ENCODE results near the gene RPS21. TPM values are rescaled to one million over a fixed set of nuclear protein-coding genes. Genes with fewer than 3 reads are reported as not detected.
A peak's percentile ranks its signal among the peaks of the same experiment; 100 is the strongest.

Gene RPS21
- total and polyA plus RNA-seq, 8 donors, result 239 to 7,615 (median 2,549) TPM

GRCh38 chr20:62355516-62355877 lies 31.4 kb upstream of the RPS21 start:
- Histone ChIP-seq H3K36me3 (peaks cover 17 to 24% (median 23%) of the 10 kb centered on the region in 4 donors), H3K9me3 (no peaks in the 10 kb centered on the region), H3K4me3 (peak overlapping the region in 2 of 4 donors; percentile 15 to 28), H3K27me3 (peaks cover 0 to 3% (median 0%) of the 10 kb centered on the region in 3 donors), H3K27ac (peak overlapping the region; percentile 41 to 91 (median 86)), H3K4me1 (peaks cover 62 to 87% (median 72%) of the 10 kb centered on the region in 4 donors)
- intact Hi-C loops (cut with DNase I; ENCODE audit: low total_unique reads), result no loop called here
- TF ChIP-seq POLR2AphosphoS5 (IDR thresholded peaks at IDR 0.05) (no peak), EP300 (IDR thresholded peaks at IDR 0.05) (no peak), CTCF (IDR thresholded peaks at IDR 0.05) (no peak), POLR2A (IDR thresholded peaks at IDR 0.05) (no peak)
- WGBS, 5 donors, result 15 to 43% (median 34%) methylated on average over 4 to 11 of the region's 11 CpGs
- peak in 1 of 2 donors; percentile 88 for DNase-seq

GRCh38 chr20:62355878-62356588 lies 30.9 kb upstream of the RPS21 start:
- H3K27me3 ChIP-seq, result peaks cover 0 to 3% (median 0%) of the 10 kb centered on the region in 3 donors
- H3K4me1 ChIP-seq, result peaks cover 63 to 87% (median 75%) of the 10 kb centered on the region in 4 donors

GRCh38 chr20:62356589-62357186 lies 30.2 kb upstream of the RPS21 start:
- H3K36me3 ChIP-seq, result peaks cover 6 to 16% (median 12%) of the 10 kb centered on the region in 4 donors
- 51 to 75% (median 72%) methylated on average over 14 to 17 of the region's 17 CpGs for WGBS, 5 donors
- peak overlapping the region; percentile 63 to 91 (median 86) for H3K27ac ChIP-seq
- TF ChIP-seq POLR2A (IDR thresholded peaks at IDR 0.05) (no peak), CTCF (IDR thresholded peaks at IDR 0.05) (no peak), EP300 (IDR thresholded peaks at IDR 0.05) (no peak), POLR2AphosphoS5 (IDR thresholded peaks at IDR 0.05) (no peak)
- DNase-seq, result peak in 1 of 2 donors; percentile 25
- H3K4me3 ChIP-seq, result peak overlapping the region in 3 of 4 donors; percentile 9 to 28 (median 20)
- peaks cover 70 to 93% (median 82%) of the 10 kb centered on the region in 4 donors for H3K4me1 ChIP-seq
- no peaks in the 10 kb centered on the region for H3K9me3 ChIP-seq
- intact Hi-C loops (cut with DNase I; ENCODE audit: low total_unique reads), result no loop called here
- peaks cover 0 to 3% (median 0%) of the 10 kb centered on the region in 3 donors for H3K27me3 ChIP-seq

More at GRCh38 chr20:62355878-62356588, 30.9 kb upstream of the RPS21 start:
- intact Hi-C loops (cut with DNase I; ENCODE audit: low total_unique reads), result no loop called here
- peak in 1 of 2 donors; percentile 71 for DNase-seq
- no peaks in the 10 kb centered on the region for H3K9me3 ChIP-seq
- H3K36me3 ChIP-seq, result peaks cover 12 to 19% (median 17%) of the 10 kb centered on the region in 4 donors
- peak overlapping the region in 3 of 4 donors; percentile 9 to 28 (median 20) for H3K4me3 ChIP-seq
- 52 to 67% (median 59%) methylated on average over 26 to 29 of the region's 29 CpGs for WGBS, 5 donors
- no peak for TF ChIP-seq EP300 (IDR thresholded peaks at IDR 0.05)
- no peak for TF ChIP-seq CTCF (IDR thresholded peaks at IDR 0.05)
- TF ChIP-seq POLR2A (IDR thresholded peaks at IDR 0.05), result no peak
- TF ChIP-seq POLR2AphosphoS5 (IDR thresholded peaks at IDR 0.05), result no peak
- H3K27ac ChIP-seq, result peak overlapping the region; percentile 63 to 91 (median 86)

GRCh38 chr20:62357187-62357667 lies 29.7 kb upstream of the RPS21 start:
- DNase-seq, result peak in 1 of 2 donors; percentile 84
- H3K27me3 ChIP-seq, result peaks cover 0 to 3% (median 0%) of the 10 kb centered on the region in 3 donors
- peak overlapping the region; percentile 63 to 91 (median 86) for H3K27ac ChIP-seq
- no peak for TF ChIP-seq POLR2A (IDR thresholded peaks at IDR 0.05)
- TF ChIP-seq POLR2AphosphoS5 (IDR thresholded peaks at IDR 0.05), result peak in 2 of 3 donors; percentile 33 to 60
- H3K4me1 ChIP-seq, result peaks cover 75 to 97% (median 87%) of the 10 kb centered on the region in 4 donors
- 21 to 37% (median 26%) methylated on average over 8 to 25 of the region's 25 CpGs for WGBS, 5 donors
- H3K9me3 ChIP-seq, result no peaks in the 10 kb centered on the region
- peak overlapping the region in 3 of 4 donors; percentile 9 to 28 (median 20) for H3K4me3 ChIP-seq
- intact Hi-C loops (cut with DNase I; ENCODE audit: low total_unique reads), result no loop called here
- peaks cover 4 to 16% (median 9%) of the 10 kb centered on the region in 4 donors for H3K36me3 ChIP-seq
